Endothelial cell of umbilical vein (primary cell): ENCODE data around the gene NUDT16L1. TPM values are rescaled to one million over a fixed set of nuclear protein-coding genes. Genes with fewer than 3 reads are reported as not detected.

ENCODE experiments used
- BruUV-seq: library from RNA; stranded (reverse); fragments of 400-500 nt; replicated peaks from 2 replicates; lab custom pipeline; 2021; lab: Mats Ljungman, UMichigan
- CTCF ChIA-PET: fragments of 300-600, 350-600 bp; sonication (Branson Sonifier 250); formaldehyde crosslinking; loops from one replicate; lab custom pipeline; 2021; ENCODE audit warnings: antibody characterized with exemption, inconsistent platforms; lab: Charles Lee
- POLR2A ChIA-PET: fragments of 300-600, 350-600 bp; sonication (Branson Sonifier 250); formaldehyde crosslinking; loops from one replicate; lab custom pipeline; 2021; ENCODE audit warnings: antibody characterized with exemption, inconsistent platforms; lab: Charles Lee
- DNase-seq: peaks from one replicate; pipeline ENCODE4 v3.0.0-alpha.2; 2011; ENCODE audit warnings: low read depth, low spot score
- FAIRE-seq: peaks from 2 replicates; lab custom pipeline; 2011; peaks lifted over from hg19 to GRCh38; lab: Jason Lieb, UNC
- H2AFZ ChIP-seq: 2 replicates; pipeline ENCODE4 v1.6.0; 2012; ENCODE audit warnings: low read depth, low read length, control low read depth, inconsistent platforms
- H3K27ac ChIP-seq: 2 replicates; pipeline ENCODE4 v1.5.1; 2011; ENCODE audit warnings: low read depth, mild to moderate bottlenecking, control low read depth, low read length, moderate library complexity; ENCODE audit not compliant: insufficient read depth
- H3K27me3 ChIP-seq, 2 experiments: 2 replicates each; pipeline versions ENCODE4 v1.6.0 to v1.6.1; 2011; ENCODE audit warnings: low read length in 2 of 2, mixed read lengths in 1 of 2; ENCODE audit not compliant: control insufficient read depth in 2 of 2, insufficient read depth in 2 of 2
- H3K36me3 ChIP-seq, 2 experiments: 2 replicates in 1 of 2; 3 replicates in 1 of 2; pipeline ENCODE4 v1.5.1; 2011; ENCODE audit warnings: low read length in 2 of 2, mild to moderate bottlenecking in 1 of 2, moderate library complexity in 1 of 2; ENCODE audit not compliant: control insufficient read depth in 2 of 2, insufficient read depth in 2 of 2; ENCODE audit errors: extremely low read depth in 1 of 2
- H3K4me1 ChIP-seq: 3 replicates; pipeline ENCODE4 v1.5.1; 2011; ENCODE audit warnings: mild to moderate bottlenecking, low read length; ENCODE audit not compliant: control insufficient read depth, insufficient read depth; ENCODE audit errors: extremely low read depth
- H3K4me2 ChIP-seq: 2 replicates; pipeline ENCODE4 v1.6.1; 2011; ENCODE audit warnings: low read length, control low read depth, mixed read lengths; ENCODE audit not compliant: insufficient read depth
- H3K4me3 ChIP-seq, 3 experiments: fragments of 200-600 bp in 1 of 3; sonication (generic), shearing (Covaris generic) in 1 of 3; replicated peaks in 1 of 3; 2 replicates each; pipeline ENCODE4 v1.5.1; 2011 to 2016; ENCODE audit warnings: control low read depth in 3 of 3, low read length in 3 of 3, mild to moderate bottlenecking in 2 of 3, inconsistent platforms in 1 of 3, low read depth in 1 of 3, moderate library complexity in 1 of 3; ENCODE audit not compliant: insufficient read depth in 1 of 3
- H3K79me2 ChIP-seq: 2 replicates; pipeline ENCODE4 v1.6.0; 2012; ENCODE audit warnings: low read length, inconsistent platforms; ENCODE audit not compliant: control insufficient read depth, insufficient read depth
- H3K9ac ChIP-seq: replicated peaks from 2 replicates; pipeline ENCODE3; 2011; ENCODE audit warnings: low read length, control low read depth; ENCODE audit not compliant: insufficient read depth; ENCODE audit errors: extremely low read depth
- H3K9me1 ChIP-seq: replicated peaks from 3 replicates; pipeline ENCODE4 v1.6.0; 2011; ENCODE audit warnings: mild to moderate bottlenecking, low read length; ENCODE audit not compliant: control insufficient read depth, insufficient read depth; ENCODE audit errors: extremely low read depth
- H3K9me3 ChIP-seq: replicated peaks from 2 replicates; pipeline ENCODE4 v1.5.1; 2012; ENCODE audit warnings: low read length, inconsistent platforms; ENCODE audit not compliant: control insufficient read depth, insufficient read depth
- H4K20me1 ChIP-seq: replicated peaks from 2 replicates; pipeline ENCODE3; 2011; ENCODE audit warnings: mild to moderate bottlenecking, low read length; ENCODE audit not compliant: control insufficient read depth, insufficient read depth; ENCODE audit errors: extremely low read depth
- CTCF ChIP-seq, 2 donors: IDR thresholded peaks; 1 replicate in 1 of 2; 2 replicates in 1 of 2; pipeline ENCODE4 v1.5.1; 2011; ENCODE audit warnings: low read length in 2 of 2, mild to moderate bottlenecking in 2 of 2, moderate library complexity in 2 of 2, control low read depth in 1 of 2, inconsistent platforms in 1 of 2, low read depth in 1 of 2; ENCODE audit not compliant: insufficient read depth in 1 of 2; ENCODE audit errors: extremely low read depth in 1 of 2
- EZH2 ChIP-seq: IDR thresholded peaks from 2 replicates; pipeline ENCODE4 v1.6.1; 2012; ENCODE audit warnings: borderline replicate concordance, low read depth, mild to moderate bottlenecking, moderate library complexity, low read length, inconsistent platforms; ENCODE audit not compliant: severe bottlenecking
- FOS ChIP-seq: IDR thresholded peaks from 2 replicates; pipeline ENCODE4 v1.6.1; 2011; ENCODE audit warnings: mild to moderate bottlenecking, low read length, moderate library complexity, borderline replicate concordance; ENCODE audit not compliant: insufficient read depth
- JUN ChIP-seq: IDR thresholded peaks from 2 replicates; pipeline ENCODE4 v1.6.1; 2011; ENCODE audit warnings: borderline replicate concordance, low read depth; ENCODE audit not compliant: insufficient read length, insufficient read depth
- MAX ChIP-seq: IDR thresholded peaks from 2 replicates; pipeline ENCODE4 v1.6.1; 2011; ENCODE audit not compliant: insufficient read depth, insufficient read length
- MYC ChIP-seq: IDR thresholded peaks from one replicate; pipeline ENCODE4 v1.6.1; 2011; ENCODE audit warnings: mild to moderate bottlenecking, low read depth, low read length
- POLR2AphosphoS5 ChIP-seq: IDR thresholded peaks from 2 replicates; pipeline ENCODE4 v1.6.1; 2012; ENCODE audit warnings: low read depth, mild to moderate bottlenecking, control low read depth, low read length, moderate library complexity; ENCODE audit not compliant: insufficient read depth
- dilution Hi-C: fragments of 300-500 bp; cut with MboI; formaldehyde crosslinking; loops from one replicate; pipeline ENCODE4 v1.15.0; 2019; ENCODE audit warnings: low sequenced_read_pairs; ENCODE audit not compliant: extremely low pct_ligation_motif_present
- intact Hi-C: fragments of 100-400 bp; cut with micrococcal nuclease; formaldehyde crosslinking; loops from one replicate; pipeline ENCODE4 v1.10.0; 2022
- polyA plus RNA-seq, 4 experiments: library from polyadenylated mRNA; depleted of rRNA in 3 of 4; stranded (reverse) in 3 of 4; unstranded in 1 of 4; fragments of >200 nt; gene quantifications; 2 replicates each; pipeline versions ENCODE4 v1.2.1 to v1.2.3, GENCODE V29; 2011 to 2012; ENCODE audit warnings: missing spikeins in 1 of 4
- total RNA-seq: library from RNA; stranded (reverse); gene quantifications from 2 replicates; pipeline ENCODE4 v1.2.3, GENCODE V29; 2021

Gene NUDT16L1
- total and polyA plus RNA-seq, 2 donors (not counting 3 experiments of a cell fraction or from before 2014, with no cell fraction given) = 24.7 to 53.1 TPM

GRCh38 chr16:4728676-4729075 lies 35.3 kb downstream of the NUDT16L1 start:
- no peaks in the 10 kb centered on the region for H4K20me1 ChIP-seq
- peaks cover 7% of the 10 kb centered on the region for H3K79me2 ChIP-seq
- ChIA-PET POLR2A (no interaction called here), CTCF (no interaction called here)
- H3K4me3 ChIP-seq = no peak overlapping the region
- H3K4me2 ChIP-seq = no peak overlapping the region
- DNase-seq (no peak), FAIRE-seq (no peak)
- H3K36me3 ChIP-seq = peaks cover 6 to 27% of the 10 kb centered on the region in 2 experiments
- TF ChIP-seq MAX (no peak), MYC (no peak), POLR2AphosphoS5 (no peak), CTCF (IDR thresholded peaks at IDR 0.05; ENCODE audit: extremely low read depth in 1 of 2, insufficient read depth in 1 of 2, low read depth in 1 of 2, low read length in 2 of 2) (no peak), JUN (no peak), FOS (no peak), EZH2 (no peak)
- H3K27me3 ChIP-seq = no peaks in the 10 kb centered on the region
- no TSS peak for BruUV-seq
- H3K9me1 ChIP-seq = no peaks in the 10 kb centered on the region
- intact Hi-C loops = no loop called here
- no peak overlapping the region for H2AFZ ChIP-seq
- no peak overlapping the region for H3K9ac ChIP-seq
- H3K4me1 ChIP-seq = no peaks in the 10 kb centered on the region
- dilution Hi-C loops = no loop called here
- no peaks in the 10 kb centered on the region for H3K9me3 ChIP-seq
- H3K27ac ChIP-seq = no peak overlapping the region
